DMS53 treated with DMSO at 0.1 percent for 48 hours (cell line): Measurements from ENCODE around the gene SLC2A9.
"Not testable (repeated sequence)": the region's sequence is repeated elsewhere in the genome, so short reads cannot be mapped to it uniquely, and the experiment has no call there.

Experiments
- DNase-seq: peaks from one replicate; lab custom pipeline; 2025; ENCODE audit not compliant: unreplicated experiment; lab: John Stamatoyannopoulos, UW

The SLC2A9 gene

DNA sequence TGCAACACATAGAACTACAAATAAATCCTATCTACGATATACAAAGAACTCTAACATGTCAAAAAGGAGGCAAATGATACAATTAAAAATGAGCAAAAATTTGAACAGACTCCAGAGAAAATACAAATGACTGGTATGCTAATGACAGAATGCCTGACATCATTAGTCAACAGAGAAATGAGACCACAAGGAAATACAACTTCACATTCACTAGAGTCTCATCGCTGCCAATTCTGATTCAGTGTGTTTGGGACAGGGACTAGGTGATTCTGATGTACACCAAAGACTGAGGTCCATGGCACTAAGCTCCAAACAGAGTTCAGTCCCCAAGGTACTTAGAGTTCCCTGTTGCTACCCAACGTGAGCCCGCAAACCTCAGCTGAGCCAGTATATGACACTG lies 23.4 kb downstream of the SLC2A9 start:
- no peak for DNase-seq

DNA sequence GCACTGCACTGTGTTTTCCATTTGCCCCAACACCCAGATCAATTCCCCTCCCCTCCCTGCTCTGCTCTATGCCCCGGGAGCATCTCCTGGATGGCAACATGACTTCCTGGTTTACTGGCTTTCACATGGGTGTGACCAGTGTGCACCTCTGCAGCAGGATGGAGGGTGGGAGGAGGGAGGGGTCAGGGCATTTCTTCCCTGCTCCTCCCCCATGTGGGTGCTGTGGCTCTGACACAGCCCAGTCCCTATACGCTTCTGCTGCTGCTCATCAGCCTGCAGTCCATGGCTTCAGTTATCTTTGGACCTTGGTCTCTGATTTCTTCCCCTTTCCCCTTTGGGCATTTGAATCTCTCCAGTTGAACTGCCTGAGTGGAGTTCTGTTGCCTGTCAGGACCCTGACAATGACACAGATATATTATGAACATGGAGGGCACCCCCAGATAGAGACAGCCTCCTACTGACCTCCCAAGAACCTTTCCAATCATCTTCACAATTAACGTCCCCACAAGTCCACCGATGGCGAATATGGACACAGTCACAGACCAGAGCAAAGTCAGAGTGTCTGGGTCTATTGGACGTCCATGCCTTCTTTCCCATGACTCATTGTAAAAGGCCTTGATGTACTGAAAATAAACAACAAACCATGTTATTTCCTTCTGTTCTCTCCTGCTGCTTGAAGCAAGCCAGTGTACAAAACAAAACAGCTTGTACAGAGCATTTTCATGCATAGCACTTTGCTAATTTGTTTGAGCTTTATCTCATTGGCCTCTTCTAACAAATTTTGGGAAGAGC lies 24.8 kb downstream of the SLC2A9 start:
- no peak for DNase-seq

DNA sequence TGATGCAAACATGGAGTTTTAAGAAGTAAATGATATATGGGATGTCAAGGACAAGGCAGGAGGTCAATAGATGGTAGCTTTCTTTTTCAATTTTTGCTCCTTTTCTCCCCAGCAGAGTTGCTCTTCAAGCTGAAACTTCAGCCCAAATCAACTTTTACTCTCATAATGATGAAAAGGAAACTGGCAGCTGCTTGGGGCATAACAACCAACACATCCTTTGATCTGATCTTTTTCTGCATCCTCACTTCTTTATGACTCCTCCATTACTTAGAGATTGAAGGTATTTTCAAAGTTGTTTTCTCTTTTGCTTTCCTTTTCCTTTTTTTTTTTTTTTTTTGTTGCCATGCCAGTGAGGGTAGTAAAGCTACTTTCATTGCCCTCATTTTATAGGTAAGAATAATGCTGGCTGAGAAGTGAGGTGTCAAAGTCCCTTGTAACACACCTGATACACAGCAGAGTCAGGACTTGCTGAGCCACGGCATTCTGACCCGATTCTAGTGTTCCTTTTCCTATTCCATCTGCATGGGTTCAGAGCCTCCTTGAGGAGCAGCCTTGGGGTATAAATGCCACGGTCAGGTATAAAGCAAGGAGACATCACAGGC lies 26.9 kb downstream of the SLC2A9 start:
- no peak for DNase-seq

DNA sequence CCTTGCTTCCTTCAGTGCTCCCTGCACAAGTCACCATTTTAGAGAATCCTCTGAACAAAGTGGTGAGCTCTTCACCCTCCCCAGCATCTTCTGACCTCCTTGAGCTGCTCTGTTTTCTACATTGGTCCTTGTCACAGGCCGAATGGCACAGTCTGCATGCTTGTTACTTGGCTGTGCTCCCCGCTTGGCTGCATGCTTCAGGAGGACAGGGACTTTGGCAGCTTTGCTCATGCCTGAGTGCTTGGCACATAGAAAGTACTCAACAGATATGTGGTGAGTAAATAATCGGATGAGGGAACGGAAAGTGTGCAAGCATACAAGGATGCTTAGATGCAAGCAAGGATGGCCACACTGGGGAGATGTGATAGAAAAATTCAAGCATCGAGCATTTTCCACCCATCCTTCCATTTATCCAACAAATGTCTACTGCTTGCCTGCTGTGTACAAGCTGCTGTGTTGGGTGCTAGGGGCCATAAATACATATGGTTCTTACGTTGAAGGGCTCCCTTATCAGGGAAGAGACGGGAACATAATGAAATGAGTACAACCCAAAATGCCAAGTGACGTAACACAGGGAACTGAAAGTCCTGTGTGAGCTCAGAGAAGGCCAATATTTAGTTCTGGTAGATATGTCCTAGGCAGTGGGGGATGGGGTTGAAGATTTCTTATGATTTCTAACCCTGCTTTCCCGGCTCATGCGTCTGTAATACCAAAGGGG lies 31.2 kb downstream of the SLC2A9 start:
- no peak for DNase-seq

DNA sequence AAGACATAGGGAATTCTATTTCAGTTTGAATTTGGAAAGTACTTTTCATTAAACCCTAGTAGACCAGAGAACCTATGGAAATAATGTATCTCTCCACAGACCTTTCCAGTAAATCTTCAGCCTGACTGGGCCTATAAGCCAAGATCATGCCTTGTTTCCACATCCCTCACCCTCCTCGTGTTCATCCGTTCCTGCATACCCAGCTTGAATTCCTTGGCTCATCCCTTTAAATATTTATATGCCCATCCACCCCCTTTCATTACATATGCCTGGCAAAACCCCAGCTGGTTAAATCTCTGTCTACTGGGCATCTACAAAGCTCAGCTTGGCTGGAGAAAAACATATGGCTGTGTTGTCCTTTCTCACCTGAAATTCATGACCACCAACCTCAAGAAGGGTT lies 32.4 kb downstream of the SLC2A9 start:
- no peak for DNase-seq

DNA sequence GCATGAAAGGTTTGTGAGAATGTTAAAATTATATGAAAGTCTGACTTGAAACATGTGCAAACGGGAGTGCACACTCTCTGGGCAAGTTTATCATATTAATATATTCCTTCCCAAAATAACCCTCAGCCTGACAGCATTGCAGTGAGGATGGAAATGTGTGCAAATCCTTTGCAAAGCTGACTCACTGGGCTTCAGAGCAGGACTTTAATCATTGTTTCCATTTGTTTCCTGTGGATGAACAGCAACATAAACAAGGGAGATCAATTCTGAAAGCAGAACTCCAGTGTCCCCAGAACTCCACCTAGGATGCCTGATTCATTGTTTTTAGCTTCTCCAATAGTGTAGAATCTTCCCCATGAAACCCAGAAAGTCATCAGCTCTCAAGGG lies 32.9 kb downstream of the SLC2A9 start:
- no peak for DNase-seq

DNA sequence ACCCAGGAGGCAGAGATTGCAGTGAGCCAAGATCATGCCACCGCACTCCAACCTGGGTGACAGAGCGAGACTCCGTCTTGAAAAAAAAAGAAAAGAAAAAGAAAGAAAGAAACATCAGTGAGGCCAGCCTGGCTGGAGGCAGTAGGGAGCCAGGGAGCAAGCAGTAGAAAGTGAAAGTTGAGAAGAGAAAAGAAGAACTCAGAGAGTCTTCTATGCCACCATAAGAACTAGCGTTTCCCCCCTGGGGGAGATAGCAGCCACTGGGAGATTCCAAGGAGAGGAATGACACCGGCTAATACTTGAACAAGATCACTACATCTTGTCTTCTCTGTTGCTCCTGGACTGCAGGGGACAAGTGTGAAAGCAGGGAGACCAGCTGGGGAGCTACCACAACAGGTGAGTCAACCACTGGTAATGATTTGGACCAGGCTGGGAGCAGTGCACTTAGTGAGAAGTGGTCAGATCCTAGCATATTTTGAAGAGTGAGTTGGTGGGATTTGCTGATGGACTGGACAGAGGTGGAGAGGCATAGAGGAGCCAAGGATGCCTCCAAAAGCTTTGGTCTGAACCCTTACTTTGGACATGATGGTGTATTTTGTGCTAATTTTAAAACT lies 33.4 kb downstream of the SLC2A9 start:
- no peak for DNase-seq

DNA sequence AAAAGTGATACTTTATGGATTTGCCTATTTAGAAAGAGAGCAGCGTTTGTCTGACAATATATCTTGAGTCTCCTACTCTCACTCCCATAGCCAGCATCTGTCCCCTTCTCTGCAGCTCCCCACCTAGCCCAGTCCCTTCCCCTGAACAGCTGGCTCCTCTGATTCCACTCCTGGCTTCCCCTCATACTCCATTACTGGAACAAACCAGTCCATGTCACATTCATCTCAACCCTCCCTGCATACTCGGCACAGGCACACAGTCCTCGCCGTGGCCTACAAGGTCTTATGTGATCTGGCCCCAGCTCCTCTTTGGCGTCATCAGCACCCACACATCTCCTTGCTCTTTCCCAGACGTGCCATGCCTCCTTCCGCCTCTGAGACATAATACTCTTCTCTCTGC lies 36.7 kb downstream of the SLC2A9 start:
- no peak for DNase-seq

DNA sequence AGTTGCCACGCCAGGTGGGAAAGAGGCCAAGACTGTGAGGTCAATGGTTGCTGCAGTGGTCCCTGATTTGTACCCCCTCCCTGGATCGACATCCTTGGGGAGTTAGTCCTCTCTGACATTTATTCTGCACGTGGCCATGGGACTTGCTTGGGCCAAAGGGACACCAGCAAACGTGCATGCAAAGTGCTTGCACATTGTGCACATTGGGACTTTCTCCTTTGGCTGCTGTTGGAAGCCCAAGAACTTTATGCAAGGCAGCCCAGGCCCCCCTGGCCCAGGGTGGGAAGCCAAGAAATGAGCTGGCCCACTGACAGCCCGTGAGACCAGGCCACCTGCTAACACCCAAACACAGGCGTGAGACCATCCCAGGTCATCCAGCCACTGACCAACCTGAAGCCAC lies 38.1 kb downstream of the SLC2A9 start:
- no peak for DNase-seq

DNA sequence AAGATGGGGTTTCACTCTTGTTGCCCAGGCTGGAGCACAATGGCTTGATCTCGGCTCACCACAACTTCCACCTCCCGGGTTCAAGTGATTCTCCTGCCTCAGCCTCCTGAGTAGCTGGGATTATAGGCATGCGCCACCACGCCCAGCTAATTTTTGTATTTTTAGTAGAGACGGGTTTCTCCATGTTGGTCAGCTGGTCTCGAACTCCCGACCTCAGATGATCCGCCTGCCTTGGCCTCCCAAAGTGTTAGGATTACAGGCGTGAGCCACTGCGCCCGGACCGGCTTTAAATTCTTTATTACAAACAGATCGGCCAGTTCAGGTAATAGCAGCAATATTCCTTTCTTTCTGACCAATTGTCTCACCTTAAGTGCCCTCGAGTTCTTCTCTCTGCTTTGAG lies 39.4 kb downstream of the SLC2A9 start:
- DNase-seq = not testable (repeated sequence)

DNA sequence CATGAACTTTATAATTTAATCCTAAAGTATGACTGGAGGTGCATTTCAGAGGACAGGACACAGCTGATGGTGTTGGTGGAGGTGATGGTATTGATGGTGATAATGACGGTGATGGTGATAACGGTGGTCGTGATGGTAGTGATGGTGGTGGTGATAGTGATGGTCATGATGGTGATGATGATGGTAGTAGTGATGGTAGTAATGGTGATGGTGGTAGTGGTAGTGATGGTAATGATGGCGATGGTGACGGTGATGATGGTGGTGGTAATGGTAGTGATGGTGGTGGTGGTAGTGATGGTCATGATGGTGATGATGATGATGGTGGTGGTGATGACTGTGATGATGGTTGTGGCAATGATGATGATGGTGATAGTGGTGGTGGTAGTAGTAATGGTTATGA lies 40.4 kb downstream of the SLC2A9 start:
- DNase-seq = no peak

DNA sequence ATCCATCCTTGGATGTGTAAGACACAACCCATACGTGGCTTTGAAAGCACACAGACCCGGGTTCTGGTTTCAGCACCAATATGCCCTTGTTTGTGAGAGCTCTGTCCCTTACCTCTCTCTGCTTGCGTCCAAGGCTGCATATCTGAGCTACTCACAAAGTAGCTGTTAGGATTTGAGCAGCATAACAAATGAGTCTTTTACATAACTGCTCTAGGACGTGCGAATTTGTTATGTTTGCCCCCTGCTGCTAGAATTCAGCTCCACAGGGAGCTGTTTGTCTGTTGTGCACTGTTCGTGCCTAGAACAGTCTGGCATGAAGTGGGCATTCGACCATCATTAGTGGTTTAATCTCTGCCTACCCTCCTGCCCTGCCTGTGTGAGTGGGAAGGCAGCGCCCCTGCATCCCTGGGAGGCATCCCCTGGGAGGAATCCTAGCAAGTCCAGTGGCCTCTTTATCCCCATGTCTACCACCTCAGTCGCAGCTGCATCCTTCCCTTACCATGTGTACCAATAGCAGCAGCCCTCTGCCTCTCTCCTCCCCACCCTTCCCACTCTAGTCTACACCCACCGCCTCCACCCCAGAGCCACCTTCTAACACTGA lies 42.1 kb downstream of the SLC2A9 start:
- no peak for DNase-seq

DNA sequence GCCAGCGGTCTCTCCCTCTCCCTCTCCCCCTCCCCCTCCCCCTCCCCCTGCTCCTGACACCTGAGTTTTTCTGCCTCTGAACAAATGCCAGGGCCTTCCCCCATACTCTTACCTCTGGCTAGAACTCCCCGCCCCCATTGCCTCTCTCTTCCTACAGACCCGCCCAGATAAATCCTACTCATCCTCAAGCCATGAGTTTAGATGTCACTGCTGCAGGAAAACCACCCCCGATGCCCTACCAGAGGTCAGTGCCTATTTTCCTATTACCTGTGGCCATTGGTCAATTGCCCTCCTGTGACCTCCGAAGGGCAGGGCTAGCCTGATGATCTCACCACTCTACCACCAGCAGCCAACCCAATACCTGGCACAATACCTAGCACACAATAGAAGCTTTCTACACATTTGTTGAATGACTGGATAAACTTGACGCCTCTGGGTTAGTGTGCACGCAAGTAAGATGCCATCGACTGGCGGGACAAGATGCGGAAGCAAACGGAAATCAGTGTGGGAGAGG lies 43.7 kb downstream of the SLC2A9 start:
- DNase-seq = no peak

DNA sequence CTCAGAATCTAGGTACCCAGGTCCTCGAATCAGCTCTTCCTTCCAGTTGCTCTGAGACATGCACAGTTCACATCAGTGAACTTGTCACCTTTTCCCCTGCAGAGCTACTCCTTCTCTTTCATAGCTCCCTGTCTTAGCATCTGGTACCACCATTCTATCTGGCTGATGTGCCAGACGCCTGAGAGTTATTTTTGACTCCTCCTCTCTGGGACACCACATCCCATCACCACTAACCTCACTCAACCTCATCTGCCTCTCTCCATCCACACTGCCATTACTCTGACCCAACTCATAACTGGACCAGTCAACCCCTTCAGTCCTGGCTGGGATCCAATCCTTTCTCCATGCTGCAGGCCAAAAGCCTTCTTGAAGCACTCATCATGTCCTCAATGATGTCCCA lies 44.5 kb downstream of the SLC2A9 start:
- no peak for DNase-seq

DNA sequence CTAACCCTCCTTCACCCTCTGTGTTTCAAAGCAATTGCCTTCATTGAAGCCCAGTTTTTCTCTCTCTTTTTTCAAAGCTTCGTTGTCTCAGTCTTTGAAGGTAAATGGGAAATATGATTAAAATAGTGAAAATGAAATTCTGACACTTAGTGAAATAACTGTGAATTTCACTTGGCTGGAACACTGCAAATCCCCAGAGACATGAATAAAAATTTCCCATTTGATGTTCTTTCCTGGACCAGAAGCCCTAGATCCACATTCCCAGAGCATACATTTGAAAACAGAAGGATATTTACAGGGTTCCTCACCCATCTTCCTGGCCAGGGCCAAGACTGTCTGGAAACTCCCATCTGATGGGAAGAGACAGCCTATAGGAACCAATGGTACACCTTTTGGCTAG lies 45.0 kb downstream of the SLC2A9 start:
- no peak for DNase-seq

DNA sequence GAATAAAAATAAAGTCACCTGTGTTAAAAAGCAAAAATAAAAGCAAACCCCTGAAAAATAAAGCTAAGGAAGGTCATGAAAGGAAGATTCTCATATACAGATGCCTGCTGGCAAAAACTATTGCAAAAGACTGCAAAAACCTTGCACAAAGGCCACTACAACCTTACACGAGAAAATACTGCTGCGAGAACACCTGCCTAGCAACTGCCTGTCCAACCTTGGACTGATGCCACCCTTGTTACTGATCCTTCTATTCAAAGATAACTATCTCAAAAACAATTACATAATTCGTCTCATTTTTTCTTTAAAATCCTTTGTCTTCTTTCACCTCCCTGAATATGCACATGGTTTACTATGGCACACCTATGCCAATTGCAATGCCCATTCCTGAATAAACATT lies 49.6 kb downstream of the SLC2A9 start:
- DNase-seq = no peak

DNA sequence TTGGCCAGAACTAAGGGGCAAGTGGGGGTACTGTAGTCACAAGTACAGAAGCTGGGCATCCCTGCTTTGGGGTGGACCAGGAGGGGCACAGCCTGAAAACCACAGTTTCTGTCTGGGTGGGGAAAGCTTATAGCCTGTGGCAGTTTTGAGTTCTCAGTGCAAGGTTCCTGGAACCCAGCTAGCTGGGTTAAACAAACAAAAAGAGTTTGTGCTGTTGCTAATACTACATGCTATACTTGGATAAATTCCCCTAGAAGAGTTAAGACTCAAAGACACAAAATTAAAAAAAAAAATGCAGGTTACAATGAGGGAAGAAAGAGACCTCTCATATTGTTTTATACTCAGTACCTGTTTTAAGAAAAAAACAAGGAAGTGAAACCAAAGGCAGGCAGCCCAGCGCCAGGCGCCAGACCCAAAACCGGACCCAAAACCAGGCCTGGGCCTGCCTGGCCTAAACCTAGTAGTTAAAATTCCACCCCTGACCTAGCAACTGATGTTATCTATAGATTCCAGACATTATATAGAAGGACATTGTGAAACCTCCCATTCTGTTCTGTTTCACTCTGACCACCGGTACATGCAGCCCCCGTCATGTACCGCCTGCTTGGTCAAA lies 50.8 kb downstream of the SLC2A9 start:
- DNase-seq = no peak

DNA sequence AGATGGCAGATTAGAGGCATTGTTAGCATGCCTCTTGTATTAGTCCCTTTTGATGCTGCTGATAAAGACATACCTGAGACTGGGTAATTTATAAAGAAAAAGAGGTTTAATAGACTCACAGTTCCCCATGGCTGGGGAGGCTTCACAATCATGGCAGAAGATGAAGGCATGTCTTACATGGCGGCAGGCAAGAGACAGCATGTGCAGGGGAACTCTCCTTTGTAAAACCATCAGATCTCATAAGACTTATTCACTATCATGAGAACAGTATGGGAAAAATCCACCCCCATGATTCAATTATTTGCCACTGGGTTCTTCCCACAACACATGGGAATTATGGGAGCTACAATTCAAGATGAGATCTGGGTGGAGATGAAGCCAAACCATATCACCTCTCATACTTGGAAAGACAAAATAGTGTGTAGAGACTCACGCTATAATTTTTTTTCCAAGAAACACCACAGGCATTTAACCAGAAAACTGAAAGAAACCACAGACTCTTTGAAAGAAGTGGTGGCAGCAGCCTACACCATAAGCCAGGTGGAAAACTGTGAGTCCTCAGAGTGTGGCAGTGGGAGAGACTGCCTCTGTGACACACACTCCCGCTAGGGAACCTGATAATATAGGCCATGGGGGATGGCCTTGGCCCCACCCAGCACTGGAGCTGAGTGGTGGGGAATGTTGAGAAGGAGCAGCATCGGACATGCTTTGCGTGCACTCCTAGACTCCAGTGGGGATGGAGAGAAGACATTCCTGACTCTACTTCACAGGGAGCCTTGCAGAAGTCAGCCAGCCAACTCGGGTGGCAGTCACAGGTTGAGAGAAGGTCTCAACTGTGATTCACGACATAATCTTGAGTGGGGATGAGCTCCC lies 51.5 kb downstream of the SLC2A9 start:
- DNase-seq = no peak

DNA sequence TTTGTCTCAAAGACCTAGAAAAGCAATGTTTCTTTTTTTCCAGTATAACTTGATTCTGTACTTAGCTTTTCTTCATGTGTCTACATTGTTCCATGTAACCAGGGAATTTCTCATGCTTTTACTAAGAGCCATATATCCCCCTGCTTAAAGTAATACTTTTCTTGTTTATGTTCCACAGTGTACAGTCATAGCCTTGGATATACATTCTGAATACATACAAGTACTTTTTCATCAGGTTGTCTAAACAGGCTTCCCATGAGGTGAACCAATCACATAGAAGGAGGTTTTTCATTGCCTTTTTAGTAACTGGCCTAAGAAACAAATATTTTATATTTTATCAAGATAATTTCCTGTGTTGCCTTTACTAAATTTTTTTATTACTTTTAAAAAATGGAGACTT lies 52.8 kb downstream of the SLC2A9 start:
- DNase-seq = no peak

DNA sequence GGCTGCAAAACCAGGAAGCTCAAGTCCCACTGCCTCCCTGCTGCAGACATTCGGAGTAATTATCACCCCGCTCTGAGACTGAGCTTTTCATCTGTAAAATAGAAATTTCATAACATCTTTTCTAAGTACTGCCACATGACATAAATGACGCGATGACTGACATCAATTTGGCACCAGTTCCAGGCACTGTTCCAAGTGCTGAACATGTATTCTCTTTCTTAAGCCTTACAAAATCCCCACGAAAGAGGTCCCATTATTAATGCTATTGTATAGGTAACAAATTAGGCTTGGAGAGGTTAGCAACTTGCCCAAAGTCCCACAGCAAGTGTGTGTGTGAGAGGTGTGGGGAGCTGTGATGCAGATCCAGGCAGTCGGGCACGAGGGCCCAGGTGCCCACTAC lies 56.4 kb downstream of the SLC2A9 start:
- DNase-seq = no peak
